NCI-H146 (cell line): Measurements from ENCODE around the gene TBC1D26.
"Not testable (repeated sequence)": the region's sequence is repeated elsewhere in the genome, so short reads cannot be mapped to it uniquely, and the experiment has no call there.

Experiments used
- DNase-seq: peaks from one replicate; lab custom pipeline; 2025; lab: John Stamatoyannopoulos, UW

TBC1D26 gene

GRCh38 chr17:15731900-15732299 lies at the start of gene TBC1D26:
TSS of gene TBC1D26 (plus strand) at chr17:15732283. CDS start at chr17:15735349, 3,066 bp downstream.
- DNase-seq, result not testable (repeated sequence)

GRCh38 chr17:15683135-15683534 lies 48.9 kb upstream of the TBC1D26 start:
- not testable (repeated sequence) for DNase-seq

- DNase-seq, result peak; percentile 58
These were observed 48.1 kb upstream of the TBC1D26 start, which contains the start of gene TRIM16 for GRCh38 chr17:15683824-15684478. TSS of gene TRIM16 (minus strand) at chr17:15684311. CDS start at chr17:15651609, 32,702 bp downstream.

- DNase-seq, result not testable (repeated sequence)
These were observed 44.6 kb upstream of the TBC1D26 start for GRCh38 chr17:15687494-15687893.

GRCh38 chr17:15698967-15699366 lies 33.1 kb upstream of the TBC1D26 start:
- DNase-seq, result not testable (repeated sequence)

- DNase-seq, result peak; percentile 99
These were observed 32.6 kb upstream of the TBC1D26 start, which contains the start of gene ZNF286A for GRCh38 chr17:15699413-15699924. TSS of gene ZNF286A (plus strand) at chr17:15699752. CDS start at chr17:15700330, 578 bp downstream.

- not testable (repeated sequence) for DNase-seq
These were observed 32.1 kb upstream of the TBC1D26 start for GRCh38 chr17:15699937-15700336.

- DNase-seq, result not testable (repeated sequence)
These were observed 27.8 kb upstream of the TBC1D26 start for GRCh38 chr17:15704239-15704638.

GRCh38 chr17:15704813-15705212 lies 27.3 kb upstream of the TBC1D26 start:
- DNase-seq, result not testable (repeated sequence)

GRCh38 chr17:15708879-15709278 lies 23.2 kb upstream of the TBC1D26 start:
- DNase-seq, result not testable (repeated sequence)

GRCh38 chr17:15716601-15717563 lies 15.2 kb upstream of the TBC1D26 start:
- not testable (repeated sequence) for DNase-seq

GRCh38 chr17:15730535-15730934 lies 1.5 kb upstream of the TBC1D26 start:
- DNase-seq, result not testable (repeated sequence)

- not testable (repeated sequence) for DNase-seq
These were observed 1.2 kb downstream of the TBC1D26 start for GRCh38 chr17:15733174-15733789.

GRCh38 chr17:15736578-15736977 lies 4.5 kb downstream of the TBC1D26 start:
- not testable (repeated sequence) for DNase-seq

- DNase-seq, result no peak
These were observed 6.0 kb downstream of the TBC1D26 start for GRCh38 chr17:15738066-15738465.

GRCh38 chr17:15739259-15739658 lies 7.2 kb downstream of the TBC1D26 start:
- not testable (repeated sequence) for DNase-seq

- not testable (repeated sequence) for DNase-seq
These were observed 8.0 kb downstream of the TBC1D26 start for GRCh38 chr17:15740041-15740440.

GRCh38 chr17:15740570-15741120 lies 8.6 kb downstream of the TBC1D26 start:
- DNase-seq, result no peak

- DNase-seq, result no peak
These were observed 9.5 kb downstream of the TBC1D26 start for GRCh38 chr17:15741624-15742023.

- no peak for DNase-seq
These were observed 10.1 kb downstream of the TBC1D26 start for GRCh38 chr17:15742051-15742795.

- DNase-seq, result no peak
These were observed 10.8 kb downstream of the TBC1D26 start for GRCh38 chr17:15742921-15743320.
